GM21515 (cell line): ENCODE data around the gene ANKFY1.
"Not testable (repeated sequence)": the region's sequence is repeated elsewhere in the genome, so short reads cannot be mapped to it uniquely, and the experiment has no call there.

Experiments
- ATAC-seq: cut with Tn5 transposase; IDR thresholded peaks from one replicate; pipeline ENCODE4 v1.9.1; 2021; ENCODE audit not compliant: unreplicated experiment

The ANKFY1 gene

DNA sequence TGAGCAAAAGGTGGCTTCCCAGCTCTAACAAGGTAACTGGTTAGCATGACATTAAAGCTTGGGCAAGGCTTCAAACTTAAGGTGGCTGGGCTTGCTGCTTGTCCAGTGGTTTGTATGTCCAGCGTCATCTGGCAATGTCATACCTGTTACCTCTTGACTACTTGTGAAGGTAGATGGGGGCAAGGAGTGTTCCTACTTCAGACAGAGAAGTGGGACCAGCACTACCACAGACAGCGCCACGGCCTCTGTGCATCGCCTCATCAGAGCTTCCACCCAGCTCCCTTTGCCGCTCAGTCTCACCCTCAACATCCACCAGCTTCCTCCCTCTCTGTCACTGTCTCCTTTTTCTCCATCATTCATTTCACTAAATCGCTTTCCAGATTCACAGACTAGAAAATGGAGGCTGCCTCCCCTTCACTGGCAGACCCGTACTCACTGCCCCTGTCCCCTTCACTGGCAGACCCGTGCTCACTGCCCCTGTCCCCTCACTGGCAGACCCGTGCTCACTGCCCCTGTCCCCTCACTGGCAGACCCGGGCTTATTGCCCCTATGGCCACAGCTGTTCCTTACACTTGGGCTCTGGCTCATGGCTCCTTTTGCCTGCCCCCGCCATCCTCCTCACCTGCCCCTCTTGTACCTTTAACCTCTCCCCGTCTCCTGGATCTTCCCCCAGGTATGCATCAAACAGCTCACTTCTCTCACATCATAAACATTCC, 106.0 kb downstream of the ANKFY1 start:
- ATAC-seq = no peak

DNA sequence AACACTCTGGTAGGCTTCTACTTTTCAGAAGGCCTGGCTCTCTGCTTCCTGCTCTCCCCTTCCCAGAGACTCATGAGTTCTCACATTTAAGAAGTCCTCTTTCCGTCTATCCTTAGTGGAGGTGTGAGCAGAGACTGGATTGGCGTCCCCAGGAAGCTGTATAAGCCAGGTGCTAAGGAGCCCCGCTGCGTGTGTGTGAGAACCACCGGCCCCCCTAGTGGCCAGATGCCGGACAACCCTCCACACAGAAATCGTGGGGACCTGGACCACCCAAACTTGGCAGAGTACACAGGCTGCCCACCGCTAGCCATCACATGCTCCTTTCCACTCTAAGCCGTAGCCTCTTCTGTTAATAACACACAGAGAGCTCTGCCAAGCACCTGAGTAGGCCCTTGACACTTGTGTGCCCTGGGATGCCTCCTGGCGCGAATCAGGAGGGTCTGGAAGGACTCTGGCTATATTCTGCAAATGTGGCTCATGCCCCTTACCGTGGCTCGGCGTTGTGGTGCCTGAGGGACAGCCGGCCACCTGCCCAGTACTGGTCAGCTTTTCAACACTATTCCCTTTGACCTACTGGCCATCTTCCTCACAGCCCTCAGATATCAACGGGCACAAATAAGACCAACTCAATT, 106.9 kb downstream of the ANKFY1 start:
- ATAC-seq = no peak

DNA sequence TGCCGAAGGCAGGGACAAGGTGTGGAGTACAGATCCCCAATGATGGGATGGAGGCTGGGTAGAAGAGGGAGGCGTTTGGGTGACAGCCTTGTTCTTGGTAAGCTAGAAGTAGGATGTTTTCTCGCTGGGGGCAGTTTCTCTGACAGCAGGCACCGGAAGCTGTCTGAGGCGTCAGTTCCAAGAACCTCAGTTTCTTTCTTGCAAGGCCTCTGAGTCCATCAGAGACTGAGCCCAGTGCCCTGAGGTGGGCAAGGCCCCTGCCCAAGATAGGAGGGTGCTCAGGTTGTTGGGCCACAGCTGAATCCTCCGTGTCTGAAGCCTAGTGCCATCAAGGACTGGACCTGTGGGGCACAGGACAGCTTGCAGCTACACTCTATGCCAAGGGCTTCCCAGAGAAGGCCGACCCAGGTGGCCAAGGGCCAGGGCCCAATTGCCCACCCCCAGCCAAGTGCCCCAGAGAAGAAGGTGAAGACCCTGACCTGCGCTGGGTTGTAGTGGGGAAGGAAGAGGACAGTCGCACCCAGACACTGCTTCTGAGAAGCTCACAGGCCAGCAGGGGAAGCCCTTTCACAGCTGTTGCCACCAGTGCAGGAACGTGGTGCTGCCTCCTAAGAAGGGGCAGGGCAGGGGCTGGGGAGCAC, 107.7 kb downstream of the ANKFY1 start:
- ATAC-seq = no peak

DNA sequence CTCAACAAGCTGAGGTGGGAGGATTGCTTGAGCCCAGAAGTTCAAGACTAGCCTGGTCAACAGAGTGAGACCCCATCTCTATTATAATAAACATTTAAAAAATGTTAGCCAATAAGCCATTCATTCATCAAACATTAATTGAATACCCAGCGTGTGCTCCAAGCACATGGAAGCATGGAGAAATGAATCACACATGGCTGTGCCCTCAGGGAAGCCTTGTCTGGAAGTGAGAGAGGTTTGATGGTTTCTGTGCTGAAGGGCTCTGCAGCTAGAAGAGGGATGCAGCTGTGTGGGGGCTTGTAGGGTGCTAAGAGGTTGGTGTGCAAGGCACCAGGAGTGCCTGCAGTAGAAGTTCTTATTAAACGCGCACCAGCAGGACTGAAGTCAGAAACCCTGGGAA, 109.6 kb downstream of the ANKFY1 start:
- ATAC-seq = no peak

DNA sequence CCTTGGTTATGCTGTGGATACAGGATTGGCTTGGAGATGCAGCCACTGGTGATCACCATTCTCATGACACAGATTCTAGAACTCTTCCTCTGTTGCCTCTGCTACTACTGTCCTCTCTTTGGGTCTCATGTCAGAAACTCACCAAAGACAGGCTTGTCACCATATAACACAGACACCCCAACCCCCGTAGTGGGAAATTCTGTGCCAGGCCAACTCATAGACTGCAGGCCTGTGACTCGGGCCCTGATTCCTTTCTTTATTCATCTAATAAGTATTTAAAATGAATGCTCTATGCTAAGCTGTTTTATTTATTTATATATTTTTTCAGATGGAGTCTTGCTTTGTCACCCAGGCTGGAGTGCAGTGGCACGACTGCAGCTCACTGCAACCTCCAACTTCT, 111.3 kb downstream of the ANKFY1 start:
- ATAC-seq = no peak

DNA sequence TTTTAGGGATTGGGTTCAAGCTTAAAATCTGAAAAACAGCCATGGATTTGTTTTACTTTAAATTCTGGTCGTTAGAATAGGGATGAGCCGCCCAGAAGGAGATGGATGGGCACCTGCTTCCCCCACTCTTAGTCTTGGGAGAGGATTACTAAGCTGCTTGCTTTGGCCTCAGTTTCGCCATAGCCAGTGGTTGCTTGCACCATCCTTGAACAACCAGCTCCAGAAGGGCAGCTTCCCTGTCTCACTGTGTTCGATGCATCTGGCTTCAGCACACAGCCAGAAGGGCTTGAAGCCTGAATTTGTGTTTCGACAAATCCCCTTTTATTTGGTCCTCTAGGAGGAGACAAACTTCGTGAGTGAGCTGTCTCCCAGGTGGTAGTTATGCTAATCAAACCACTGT, 113.7 kb downstream of the ANKFY1 start:
- ATAC-seq = no peak

DNA sequence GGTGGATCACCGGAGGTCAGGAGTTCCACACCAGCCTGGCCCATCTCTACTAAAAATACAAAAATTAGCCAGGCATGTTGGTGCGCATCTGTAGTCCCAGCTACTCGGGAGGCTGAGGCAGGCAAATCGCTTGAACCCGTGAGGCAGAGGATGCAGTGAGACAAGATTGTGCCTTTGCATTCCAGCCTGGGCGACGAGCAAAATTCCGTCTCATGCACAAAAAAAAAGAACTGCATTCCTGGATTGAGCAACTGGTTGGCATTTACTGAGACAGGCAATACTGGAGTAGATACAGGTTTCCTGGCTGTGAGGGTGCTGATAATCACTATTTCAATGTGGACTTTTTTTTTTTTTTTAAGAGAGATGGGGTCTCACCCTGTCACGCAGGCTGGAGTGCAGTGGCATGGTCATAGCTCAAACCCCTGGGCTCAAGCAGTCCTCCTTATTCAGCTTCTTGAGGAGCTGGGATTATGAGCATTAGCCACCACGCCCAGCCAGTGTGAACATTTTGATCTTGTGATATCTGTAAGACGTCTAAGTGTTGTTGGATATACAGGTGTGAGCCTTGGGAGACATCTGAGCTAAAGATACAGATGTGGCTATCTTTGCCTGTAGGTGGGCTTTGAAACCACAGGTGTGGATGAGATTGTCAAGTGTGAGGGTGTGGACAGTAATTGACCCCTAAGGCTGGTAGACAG, 115.0 kb downstream of the ANKFY1 start:
- ATAC-seq = no peak

DNA sequence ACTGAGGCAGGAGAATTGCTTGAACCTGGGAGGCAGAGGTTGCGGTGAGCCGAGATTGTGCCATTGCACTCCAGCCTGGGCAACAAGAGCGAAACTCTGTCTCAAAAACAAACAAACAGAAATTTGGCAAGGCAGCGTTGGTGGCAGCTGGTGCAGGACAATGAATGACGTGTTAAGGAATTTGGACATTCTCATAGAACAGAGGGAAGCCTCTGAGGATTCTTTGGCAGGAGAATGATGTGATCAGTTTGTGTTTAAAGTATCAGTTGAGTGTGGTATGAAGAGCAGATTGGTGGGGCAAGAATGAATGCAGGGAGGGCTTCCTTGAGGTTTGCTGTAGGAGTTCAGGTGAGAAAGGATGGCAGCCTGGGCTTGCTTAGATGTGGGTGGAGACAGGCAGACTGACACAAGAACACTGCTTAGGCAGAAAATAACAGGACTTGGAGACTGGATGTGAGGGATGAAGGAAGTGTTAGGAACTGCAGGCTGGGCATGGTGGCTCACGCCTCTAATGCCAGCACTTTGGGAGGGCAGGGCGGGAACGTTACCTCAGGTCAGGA, 115.9 kb downstream of the ANKFY1 start:
- no peak for ATAC-seq

DNA sequence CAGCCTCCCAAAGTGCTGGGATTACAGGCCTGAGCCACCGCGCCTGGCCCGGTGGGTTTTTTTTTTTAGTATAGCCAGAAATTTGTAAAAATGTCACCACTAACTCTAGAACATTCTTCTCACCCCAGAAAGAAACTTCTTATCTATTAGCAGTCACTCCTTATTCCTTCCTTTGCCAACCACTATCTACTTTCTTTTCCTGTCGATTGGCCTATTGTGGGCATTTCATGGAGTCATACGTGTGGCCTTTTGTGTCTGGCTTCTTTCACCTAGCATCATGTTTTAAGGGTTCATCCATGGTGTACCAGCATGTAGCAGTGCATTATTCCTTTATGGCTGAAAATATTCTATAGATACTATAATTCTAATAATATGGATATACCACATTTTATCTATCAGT, 117.1 kb downstream of the ANKFY1 start:
- no peak for ATAC-seq

DNA sequence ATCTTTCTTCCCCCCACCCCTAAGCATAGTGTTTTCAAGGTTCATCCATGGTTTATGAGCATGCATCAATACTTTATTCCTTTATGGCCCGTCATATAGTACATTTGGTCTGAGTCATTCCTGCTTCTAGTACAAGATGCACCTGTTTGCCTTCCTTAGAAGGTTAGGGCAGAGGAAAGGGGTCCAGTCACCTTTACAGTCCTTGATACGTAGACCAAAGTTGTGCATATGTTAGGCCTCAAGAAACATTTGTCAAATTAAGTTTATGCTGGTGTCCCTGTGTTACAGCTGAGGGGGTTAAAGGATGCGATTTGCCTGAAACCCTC, 119.4 kb downstream of the ANKFY1 start:
- no peak for ATAC-seq

DNA sequence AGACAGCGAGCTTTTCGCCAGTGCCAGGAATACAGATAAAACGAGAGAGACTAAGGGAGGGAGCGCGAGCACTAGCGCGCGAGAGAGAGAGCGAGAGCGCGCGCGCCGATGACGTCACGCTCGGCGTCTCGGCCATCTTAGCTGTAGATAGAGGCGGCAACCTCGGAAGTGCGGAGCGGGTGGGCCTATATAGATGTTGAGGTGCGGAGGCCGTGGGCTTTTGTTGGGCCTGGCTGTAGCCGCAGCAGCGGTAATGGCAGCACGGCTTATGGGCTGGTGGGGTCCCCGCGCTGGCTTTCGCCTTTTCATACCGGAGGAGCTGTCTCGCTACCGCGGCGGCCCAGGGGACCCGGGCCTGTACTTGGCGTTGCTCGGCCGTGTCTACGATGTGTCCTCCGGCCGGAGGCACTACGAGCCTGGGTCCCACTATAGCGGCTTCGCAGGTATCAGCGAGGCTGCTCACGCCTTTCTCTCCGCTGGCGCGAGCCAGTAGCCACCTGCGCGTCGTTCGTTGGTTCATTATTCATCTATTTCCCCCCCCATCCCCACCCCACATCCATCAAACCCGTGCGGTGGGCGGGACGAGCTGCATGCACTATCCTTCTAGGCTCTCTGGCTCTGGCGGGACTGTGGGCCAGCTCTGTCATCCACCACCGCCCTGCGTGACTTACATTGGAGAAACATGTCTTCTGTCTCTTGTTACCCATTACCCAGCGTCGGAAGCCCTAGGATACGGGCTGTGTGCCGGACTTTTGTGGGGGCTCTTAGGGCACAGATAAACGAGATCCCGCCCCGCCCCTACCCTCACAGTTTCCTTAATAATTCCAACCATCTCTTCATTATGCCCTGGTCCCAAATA, 120.0 kb downstream of the ANKFY1 start:
- peak; percentile 62 for ATAC-seq

DNA sequence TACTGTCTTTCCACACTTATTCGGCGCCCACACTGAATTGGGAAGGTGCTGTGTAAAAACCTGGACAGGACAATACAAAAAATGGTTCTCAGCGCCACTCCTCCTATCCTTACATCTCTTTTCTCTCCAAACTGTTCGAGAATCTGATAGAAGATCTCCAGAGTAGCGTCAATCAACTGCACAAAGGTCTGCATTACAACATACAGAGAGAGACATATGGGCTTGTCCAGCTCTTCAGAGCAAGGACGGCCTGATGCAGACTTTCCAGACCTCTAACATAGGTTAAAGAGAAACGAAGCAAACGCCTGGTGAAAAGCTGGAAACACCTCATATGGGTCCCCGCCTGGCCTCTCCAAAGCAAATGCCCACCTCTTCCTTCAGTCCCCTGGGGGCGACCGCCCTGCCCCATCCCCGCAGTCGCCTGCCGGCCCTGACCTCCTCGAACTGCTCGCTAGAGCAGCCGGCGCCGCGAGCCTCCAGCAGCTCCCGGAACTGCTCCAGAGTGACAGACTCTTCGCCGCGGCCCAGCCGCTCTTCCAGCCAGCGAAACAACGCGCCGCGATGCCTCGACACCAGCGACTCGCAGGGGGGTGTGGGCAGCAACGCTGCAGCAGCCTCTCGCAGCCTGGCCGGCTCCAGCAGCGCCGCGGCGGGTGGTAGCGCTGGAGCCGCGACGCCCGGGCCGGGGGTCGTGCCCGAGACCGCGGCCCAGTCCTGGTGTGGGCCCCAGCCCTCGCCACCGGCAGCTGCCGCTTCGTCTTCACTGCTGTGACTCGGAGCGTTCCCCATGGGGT, 121.5 kb downstream of the ANKFY1 start:
- ATAC-seq = peak; percentile 20

DNA sequence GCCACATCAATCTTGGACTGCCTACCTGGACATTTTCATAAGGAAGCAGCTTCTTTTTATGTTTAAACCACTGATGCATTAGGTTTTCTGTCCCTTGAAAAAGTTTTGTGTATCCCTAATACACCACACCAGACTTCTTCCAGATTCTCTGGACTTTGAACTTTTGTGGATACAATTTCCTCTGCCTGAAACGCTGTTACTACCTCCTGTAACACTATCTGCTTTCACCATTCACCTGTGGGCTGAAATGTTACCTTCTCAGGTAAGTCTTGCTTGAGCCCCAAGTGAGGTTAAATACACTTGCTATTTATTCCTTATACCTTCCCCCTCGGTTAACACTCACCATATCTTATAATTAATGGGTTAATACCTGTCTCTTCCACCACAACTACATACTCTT, 123.7 kb downstream of the ANKFY1 start:
- no peak for ATAC-seq

DNA sequence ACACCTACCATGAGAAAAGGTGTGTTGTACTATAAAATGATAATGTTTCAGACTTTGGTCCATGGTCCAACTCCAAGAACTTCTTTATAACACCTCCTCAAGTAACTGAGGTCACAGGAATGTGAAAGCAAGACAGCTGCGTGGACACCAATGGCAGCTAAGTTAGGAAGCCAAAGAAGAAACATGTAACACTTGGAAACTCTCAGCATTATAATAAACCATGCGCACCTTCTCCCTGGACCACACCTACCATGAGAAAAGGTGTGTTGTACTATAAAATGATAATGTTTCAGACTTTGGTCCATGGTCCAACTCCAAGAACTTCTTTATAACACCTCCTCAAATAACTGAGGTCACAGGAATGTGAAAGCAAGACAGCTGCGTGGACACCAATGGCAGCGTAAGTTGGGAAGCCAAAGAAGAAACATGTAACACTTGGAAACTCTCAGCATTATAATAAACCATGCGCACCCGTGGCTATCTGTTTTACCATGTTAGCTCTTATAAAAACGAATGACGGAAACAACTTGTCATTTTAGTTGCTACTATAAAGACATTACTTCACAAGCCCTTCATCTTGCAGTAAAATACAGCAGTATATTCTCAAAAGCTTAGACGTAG, 124.8 kb downstream of the ANKFY1 start:
- not testable (repeated sequence) for ATAC-seq

DNA sequence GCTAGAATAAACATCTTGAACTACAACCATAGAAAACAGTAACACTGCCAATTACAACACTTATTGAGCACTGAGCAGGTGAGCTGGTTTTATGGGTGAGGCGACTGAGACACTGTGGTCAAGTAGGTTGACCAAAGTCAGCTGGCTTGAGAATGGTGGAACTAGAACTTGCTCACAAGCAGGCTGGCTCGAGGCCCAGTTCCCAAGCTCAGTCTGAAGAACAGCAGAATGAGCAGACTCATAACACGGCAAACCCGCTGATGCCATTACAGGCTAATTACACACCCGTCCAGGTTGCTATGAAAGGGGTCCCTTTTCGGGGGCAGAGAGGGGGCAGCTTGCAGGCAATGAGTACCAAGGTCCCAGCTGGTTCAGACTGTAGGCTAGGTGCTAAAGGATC, 127.4 kb downstream of the ANKFY1 start:
- no peak for ATAC-seq

DNA sequence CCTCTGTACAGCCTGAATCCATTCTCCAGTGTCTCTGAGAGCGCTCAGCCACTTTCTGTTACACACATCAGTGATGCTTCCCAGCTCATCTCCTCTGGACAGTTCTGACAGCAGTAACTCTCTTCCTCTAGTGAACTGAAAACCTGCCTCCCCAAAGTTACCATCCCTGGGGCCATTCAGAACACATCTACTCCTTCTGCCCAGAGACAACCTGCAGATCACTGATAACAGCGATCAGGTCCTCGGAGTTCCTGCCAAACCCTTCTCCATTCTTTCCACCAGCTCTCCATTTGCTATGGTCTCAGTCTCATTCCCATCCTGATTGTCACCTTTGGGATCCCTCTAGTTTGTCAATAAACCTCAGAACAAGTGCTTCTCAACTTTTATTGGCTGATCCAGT, 128.3 kb downstream of the ANKFY1 start:
- no peak for ATAC-seq

DNA sequence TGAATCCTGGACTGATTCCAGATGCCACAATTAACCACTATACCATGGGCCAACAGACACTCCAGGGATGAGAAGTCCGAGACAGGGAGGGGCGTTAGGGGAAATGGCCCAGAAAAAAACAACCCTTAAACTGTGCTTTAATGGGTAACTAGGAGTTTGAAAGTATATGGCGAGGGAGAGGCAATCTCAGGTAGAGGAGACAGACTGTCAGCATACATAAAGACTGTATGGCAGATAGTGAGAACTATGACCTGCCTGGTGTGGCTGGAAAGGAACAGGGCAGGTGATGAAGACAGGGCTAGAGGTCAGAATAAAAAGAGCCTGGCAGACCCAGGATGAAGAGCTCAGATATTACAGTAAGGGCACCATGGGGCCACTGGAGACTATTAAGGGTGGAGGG, 129.1 kb downstream of the ANKFY1 start:
- ATAC-seq = no peak

DNA sequence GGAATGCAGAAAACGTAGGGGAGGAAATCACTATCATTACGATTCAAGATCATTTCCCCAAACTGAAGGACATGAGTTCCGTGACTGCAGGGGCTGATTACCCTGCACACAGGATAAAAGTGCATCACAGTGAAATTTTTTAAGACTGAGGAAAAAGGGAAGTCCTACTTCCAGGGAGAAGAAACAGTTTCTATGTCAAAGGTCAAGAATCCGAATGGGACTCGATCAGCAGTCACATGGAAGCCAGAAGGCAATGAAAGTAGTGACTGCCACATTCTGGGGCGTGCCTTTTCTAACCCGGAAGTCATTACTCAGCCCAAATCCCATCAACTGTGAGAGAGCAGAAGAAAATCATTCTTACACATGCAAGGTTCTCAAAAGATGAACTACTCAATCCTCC, 133.1 kb downstream of the ANKFY1 start:
- ATAC-seq = no peak

DNA sequence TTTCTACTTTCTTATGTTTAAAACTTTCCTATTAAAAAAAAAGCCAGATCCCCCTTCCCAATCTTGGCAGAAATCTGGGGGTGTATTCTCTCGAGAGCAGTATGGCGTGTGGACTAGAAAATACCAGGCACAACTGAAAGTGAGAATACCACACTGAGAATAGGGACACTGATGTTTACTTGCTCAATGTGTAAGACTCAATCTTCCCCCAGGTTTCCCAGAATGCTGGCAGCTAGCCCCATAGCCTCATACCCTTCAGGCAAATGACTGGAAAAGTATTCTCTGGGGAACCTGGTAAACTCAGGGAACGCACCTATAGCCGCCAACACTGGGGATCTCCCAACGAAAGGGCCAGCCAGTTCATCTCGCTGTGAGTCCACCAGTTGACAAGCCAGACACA, 136.2 kb downstream of the ANKFY1 start:
- ATAC-seq = no peak

DNA sequence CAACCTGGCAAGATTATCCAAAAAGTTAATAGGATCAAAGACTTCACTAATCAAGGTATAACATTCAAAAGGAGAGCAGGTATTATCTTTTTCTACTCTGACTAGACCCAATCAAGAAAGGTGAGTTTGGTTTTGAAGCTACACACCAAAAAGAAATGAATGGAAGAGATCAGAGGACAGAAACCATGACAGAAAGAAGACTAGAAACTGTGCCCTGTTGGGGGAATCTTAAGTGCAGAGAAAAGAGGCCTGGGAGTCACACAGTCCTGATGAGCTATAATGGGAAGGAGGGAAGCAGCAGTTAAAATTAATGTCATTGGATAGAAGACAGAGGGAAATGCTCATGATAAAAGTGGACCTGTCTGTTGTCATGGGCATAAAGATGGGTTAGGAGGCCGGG, 138.2 kb downstream of the ANKFY1 start:
- ATAC-seq = no peak
